Measurements from ENCODE around the gene SSR3.
"Not testable (repeated sequence)": the region's sequence is repeated elsewhere in the genome, so short reads cannot be mapped to it uniquely, and the experiment has no call there.

Gene SSR3

DNA sequence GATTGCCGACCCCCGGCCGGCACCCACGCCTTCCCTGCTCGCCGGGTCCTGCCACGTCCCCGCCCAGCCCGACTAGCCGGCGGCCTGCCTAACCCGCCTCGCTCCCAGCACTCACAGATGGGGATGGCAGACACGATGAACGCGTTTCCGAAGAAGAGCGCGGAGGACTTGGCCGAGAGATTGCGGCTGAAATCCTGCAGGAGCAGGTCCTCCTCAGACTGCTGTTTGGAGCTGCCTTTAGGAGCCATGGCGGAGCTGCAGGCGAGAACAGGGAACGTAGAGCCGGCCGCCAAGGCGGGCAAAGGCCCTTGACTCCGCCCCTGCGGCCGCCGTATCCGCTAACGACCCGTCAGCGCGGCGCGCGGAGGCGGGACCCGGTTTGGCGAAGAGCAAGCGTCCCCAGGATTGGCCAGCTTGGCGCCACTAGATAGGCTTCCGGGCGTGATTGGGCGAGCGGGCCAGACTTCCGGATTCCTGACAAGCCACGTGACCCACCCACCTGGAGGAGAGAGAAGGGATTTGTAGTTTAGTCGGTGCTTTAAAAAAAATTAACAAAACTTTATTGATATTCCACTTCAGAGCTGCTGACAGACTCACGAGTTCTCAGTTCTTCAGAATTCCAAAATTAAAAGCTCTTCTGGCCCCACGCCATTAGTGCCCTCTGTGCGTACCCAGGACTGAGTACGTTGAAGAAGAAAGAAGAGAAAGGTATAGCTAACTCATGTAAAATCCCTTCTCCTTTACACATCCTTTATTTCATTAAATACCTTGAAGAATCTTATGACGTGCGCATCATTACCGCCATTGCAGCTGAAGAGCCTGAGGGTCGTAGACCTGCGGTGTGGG is at the start of gene SSR3:
Gene SSR3 (minus strand): TSS at position 276 of the 846 bp plus-strand sequence. CDS start 28 bp downstream, at position 248.
- peak; percentile 99 for DNase-seq (ENCODE audit: low read depth)

DNA sequence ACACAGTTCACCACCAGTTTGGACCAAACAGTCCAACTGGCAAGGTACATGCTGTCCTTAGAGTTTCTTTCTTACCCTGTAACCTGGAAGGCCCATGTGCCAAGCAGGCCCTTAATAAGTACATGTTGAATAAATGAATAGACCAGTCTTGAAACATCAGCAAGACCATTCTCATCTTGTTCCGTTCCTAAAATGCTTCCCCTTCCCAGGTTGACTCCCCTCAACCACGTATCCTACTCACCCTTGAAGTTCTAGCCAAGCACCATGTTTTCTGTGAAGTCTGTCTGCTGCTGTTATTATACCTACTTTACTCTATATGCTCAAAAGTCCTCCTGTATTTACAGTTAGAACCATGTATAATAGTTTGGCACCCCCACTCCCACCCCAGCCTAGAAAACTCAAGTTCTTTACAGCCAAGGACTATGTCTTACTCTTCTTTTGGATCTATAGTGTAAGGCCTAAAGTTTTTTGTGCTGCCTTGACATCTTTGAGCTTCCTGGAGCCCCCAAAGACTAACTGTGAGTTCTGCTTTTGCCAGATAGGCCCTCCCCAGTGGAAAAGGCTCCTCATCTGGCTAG is 49.2 kb upstream of the SSR3 start:
- DNase-seq (ENCODE audit: low read depth) = no peak

DNA sequence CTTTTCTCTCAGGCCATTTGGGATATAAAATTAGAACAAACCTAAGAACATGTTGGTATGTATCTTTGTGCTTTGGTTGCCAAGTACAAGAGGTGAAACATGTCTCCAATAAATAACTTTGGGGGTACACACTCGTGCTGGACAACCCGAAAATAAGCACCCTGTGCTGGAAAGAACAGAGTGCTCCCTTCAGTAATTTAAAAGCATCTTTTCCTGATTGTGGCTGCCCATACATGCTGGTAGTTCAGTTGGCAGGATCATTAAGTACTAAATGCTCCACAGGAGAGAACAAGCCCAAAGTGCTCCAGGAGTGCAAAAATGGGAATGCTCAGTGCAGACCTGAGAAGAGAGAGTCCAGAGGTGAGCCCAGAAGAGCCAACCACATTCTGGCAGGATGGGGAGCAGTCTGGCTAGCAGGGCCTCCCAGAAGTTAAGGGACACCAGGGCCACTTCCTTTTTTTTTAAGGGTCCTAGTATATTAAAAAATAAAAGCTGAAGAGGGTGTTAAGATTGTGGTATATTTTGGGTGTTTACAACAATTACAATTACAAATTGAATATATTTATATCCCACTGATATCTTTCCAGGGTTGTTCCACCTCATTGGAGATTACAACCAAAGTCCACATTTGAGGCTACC is 48.6 kb upstream of the SSR3 start:
- DNase-seq (ENCODE audit: low read depth) = no peak

DNA sequence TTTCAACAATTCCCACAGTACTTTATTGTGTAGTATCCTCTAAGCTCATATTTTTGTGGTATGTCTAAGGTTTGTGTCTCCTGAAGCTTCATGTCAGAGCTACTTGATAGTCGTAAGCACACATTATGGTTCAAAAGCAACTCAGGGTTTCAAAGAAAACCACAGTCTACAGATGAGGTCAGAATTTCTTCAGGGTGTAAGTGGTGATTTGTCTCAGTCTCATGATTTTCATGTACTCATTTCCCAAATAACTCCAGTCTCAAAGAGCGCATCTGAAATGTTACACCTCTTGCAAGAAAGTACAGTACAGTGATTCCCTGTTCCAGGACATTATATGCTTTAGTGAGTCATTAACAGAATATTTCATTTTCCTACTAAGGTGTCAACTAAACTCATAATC is 47.5 kb upstream of the SSR3 start:
- DNase-seq (ENCODE audit: low read depth) = no peak

DNA sequence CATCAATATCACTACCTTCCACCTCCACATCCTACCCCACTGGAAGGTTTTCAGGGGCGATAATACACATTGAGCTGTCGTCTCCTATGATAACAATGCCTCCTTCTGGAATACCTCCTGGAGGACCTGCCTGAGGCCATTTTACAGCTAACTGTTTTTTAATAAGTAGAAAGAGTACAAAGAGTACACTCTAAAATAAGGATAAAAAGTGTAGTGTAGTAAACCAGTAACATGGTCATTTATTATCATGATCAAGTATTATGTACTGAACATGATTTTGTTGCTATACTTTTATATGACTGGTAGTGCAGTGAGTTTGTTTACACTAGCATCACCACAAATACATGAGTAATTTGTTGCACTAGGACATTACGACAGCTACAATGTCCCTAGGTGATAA is 46.6 kb upstream of the SSR3 start:
- DNase-seq (ENCODE audit: low read depth) = no peak

DNA sequence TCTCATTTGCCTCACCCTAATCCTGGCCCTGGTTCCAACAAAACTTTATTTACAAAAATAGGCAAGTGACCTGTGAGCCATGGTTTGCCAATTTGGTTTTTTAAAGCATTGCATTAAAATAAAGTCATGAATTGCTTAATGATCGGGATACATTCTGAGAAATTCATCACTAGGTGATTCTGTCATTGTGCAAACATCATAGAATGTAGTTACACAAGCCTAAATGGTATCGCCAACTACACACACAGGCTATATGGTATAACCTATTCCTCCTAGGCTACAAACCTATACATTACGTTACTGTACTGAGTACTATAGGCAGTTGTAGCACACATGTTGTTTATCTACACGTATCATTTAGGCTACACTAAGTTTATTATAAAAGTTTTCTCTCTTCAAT is 45.9 kb upstream of the SSR3 start:
- no peak for DNase-seq (ENCODE audit: low read depth)

DNA sequence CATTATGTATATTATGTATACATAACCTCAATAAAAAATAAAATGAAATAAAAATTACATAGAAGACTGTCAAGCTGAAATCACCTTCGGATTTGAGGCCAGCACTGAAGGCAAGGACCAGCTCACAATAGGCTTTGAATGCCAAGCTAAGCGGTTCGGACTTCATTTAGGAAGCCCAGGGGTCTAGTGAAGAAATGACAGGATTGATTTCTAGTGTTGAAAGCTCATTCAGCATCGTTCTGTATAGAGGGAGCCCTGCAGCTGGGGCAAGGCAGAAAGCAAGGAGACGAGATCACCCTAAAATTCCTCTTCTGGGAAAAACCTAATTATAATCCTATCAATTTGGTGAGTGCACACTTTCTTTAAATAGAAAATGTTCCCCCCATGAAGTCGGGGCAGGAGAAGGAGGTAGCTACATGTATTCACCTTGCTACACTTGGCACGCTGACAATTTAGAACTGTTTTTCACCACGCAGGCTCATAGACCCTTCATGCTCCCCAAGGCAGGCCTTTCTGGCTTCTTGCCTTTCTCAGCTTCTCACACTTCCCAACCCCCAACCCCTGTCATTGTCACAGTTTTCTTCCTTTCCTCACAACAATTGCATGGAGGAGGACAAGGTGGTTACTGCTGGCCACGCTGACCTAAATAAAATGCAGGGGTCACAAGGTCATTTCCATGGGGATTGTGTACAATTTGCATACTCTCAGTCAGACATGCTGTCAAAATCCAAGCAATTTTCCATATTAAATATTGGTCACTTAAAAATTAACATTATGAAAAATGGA is 44.4 kb upstream of the SSR3 start:
- no peak for DNase-seq (ENCODE audit: low read depth)

DNA sequence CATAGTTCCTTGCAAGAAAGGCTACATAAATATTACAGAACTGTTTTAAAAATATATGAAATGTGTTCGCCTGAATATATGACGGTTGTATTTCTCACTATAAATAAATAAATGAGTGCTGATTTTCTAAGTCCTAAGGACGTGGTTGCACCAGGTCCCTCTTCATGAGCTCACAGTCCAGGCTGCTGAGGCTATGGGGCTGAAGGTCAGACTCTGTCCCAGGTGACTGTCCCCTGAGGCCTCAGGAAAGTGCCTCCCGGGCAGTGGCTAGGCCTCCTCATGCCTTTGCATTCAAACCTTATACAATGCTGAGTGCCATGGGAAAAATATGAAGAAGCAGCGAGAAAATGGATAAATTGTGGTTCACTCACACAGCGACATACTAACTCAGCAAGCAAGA is 43.5 kb upstream of the SSR3 start:
- DNase-seq (ENCODE audit: low read depth) = no peak

DNA sequence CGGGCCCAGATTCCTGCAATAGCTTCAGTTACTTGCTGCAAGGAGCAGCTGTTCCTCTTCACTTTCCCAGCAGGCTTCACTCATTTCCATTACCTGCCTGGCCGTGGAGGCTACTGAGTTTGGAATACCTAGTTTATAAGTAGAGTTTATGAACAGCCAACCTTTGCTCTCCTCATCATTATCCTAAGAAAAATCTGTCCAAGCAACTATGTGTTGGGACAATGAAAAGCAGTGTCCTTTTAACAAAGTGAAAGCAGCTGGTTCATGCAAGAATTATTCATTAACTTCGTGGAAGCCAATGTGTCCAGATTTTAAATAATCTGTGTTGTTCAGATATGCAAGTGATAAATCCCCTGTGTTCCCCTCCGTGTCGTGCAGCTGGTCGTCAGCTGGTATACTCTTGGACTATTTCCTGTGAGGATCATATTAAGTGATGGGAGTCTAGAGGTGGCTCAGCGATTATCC is 39.3 kb upstream of the SSR3 start:
- no peak for DNase-seq (ENCODE audit: low read depth)

DNA sequence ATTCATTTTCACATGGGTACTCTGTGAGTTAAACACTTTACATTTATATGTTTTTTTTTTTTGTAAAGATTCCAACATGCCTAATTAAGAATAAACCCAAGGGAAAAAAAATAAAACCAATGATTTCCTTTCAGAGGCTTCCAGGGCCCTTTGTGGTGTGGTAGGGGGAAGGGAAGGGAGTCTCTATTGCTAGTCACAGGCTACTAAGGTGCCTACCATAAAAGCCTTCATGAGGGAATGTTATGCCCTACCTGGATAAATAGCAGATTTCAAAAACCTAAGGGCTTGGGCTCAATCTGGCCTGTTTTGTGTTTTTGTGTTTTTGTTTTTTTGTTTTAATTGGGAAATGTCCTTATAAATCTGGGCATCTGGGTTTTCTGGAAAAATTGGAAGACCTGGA is 38.9 kb upstream of the SSR3 start:
- DNase-seq (ENCODE audit: low read depth) = no peak

DNA sequence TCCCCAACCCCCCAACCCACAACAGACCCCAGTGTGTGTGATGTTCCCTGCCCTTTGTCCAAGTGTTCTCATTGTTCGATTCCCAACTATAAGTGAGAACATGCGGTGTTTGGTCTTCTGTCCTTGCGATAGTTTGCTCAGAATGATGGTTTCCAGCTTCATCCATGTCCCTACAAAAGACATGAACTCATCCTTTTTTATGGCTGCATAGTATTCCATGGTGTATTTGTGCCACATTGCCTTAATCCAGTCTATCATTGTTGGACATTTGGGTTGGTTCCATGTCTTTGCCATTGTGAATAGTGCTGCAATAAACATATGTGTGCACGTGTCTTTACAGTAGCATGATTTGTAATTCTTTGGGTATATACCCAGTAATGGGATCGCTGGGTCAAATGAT is 34.9 kb upstream of the SSR3 start:
- DNase-seq (ENCODE audit: low read depth) = not testable (repeated sequence)

DNA sequence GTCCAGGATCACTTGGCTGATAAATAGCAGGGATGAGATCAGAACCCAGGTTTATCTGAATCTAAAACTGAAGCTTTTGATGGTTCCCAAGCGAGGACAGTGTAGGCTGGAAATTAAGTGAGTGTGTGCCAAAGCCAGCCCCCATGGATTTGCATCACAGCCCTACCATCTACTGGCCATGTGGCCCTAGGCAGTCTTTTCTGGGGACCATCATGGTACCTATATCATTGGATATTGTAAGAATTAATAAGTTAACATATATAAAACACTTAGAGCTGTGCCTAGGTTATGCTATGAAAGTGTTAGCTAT is 32.8 kb upstream of the SSR3 start:
- DNase-seq (ENCODE audit: low read depth) = no peak

DNA sequence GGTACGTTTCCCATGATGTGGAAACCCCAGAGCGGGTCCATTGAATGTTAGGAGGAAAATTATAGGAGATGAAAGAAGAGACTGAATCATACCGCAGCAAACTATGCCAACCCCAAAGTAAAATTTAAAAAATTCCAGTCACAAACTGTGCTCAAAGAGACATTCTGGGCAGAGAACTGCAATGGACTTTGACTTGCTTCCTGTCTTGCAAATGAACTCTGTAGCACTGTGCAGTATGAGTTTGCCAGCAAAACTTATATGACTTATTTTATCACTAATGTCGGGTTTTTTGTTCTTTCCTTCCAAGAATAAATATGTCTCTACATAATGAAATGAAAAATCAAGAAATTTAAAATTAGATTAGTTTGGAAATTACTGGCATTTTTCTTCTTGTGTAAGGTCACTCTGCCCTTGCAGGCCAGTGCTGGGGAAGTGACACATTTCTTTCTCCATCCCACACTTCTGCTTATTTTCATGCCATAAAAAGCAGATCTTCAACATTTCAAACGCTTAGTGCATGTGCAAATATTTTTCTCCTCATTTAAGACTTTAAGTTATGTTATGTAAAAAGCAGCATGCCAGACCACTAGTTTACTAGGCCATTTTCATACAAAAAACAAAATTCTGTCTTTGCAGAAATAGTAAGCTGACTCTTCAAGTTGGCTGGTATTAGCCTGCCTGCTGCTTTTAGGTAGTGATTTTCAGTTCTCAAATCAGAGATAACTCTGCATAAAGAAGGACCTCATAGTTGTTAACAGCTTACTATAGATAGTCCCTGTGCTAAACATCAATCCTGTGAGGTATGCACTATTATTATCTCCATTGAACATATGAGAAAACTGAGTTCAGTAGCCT is 32.2 kb upstream of the SSR3 start:
- no peak for DNase-seq (ENCODE audit: low read depth)

DNA sequence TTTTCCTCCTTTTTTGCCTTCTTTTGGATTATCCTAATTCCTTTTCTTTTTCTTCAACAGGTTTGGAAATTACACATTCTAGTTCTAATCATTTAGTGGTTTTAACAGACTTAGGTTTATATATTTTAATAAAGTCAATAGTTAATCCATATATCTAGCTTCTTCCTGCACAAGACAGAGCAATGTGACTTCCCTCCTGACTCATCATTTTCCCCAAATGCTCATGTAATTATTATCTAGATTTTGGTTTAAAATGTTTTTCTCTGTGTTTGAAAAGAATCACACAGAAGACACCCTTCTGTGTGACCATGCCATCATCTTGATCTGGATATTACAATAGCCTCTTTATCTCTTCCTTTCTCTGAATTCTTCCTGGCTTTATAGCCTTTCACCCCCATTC is 28.6 kb upstream of the SSR3 start:
- DNase-seq (ENCODE audit: low read depth) = no peak

DNA sequence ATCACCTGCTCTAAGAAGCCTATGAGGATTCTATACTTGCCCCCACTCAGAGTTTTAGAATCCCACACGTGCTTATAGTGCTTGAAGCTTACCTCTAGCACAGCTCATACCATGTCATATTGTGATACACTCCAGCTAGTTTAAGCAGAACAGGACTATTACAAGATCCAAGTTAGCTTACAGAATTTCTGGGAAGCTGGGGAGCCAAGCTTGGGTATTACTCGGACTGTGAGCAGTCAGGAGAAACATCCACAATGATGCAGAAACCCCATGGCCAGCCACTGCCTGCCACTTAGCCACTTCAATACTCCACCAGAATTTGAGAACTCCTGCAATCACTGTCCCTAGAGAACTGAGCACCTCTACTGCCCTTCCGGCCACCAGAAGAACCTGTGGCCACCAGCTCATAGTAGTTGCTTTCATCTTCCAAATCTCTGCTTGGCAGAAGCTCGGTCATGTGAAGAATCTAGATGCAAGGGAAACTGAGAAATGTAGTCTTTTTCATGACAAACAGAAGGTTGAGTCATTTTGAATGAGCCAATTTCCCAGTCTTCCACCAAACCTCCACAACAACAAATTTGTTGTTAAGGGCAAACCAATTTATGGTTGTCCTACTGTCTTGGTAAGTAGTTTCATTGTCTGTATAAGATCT is 27.7 kb upstream of the SSR3 start:
- no peak for DNase-seq (ENCODE audit: low read depth)

DNA sequence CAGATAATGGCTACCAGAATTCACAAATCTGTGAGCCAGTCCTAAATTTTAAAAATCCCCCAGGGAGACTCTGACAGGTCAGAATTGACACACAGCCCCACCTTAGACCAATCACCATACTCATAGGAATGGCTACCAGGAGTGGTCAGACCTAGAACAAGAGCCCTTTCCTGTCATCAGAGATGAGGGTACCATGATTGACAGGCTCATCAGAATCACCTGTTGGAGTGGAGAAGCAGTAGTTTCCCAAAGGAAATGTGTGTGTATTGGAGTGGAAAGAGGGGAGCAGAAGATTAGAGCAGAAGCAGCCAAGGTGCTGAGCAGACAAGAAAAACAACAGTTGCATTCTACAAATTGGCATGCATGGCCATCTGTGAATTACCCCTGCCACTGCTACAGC is 27.0 kb upstream of the SSR3 start:
- DNase-seq (ENCODE audit: low read depth) = no peak

DNA sequence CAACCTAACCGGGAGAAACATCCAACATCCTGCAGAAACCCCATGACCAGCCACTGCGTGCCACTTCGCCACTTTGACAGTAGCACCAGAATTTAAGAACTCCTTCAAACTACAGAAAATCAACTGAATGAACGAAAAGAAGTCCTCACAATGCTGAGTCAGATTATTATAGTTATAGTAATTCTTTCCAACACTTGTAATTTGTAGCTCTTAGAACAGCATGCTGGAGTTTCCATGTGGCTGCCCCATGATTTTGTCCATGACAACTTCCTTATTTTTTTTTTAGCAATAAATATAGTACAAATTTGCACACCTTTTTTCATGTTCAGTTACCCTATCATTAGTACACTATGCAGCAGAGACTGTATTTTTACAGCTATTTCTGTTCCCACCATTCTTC is 26.1 kb upstream of the SSR3 start:
- no peak for DNase-seq (ENCODE audit: low read depth)

DNA sequence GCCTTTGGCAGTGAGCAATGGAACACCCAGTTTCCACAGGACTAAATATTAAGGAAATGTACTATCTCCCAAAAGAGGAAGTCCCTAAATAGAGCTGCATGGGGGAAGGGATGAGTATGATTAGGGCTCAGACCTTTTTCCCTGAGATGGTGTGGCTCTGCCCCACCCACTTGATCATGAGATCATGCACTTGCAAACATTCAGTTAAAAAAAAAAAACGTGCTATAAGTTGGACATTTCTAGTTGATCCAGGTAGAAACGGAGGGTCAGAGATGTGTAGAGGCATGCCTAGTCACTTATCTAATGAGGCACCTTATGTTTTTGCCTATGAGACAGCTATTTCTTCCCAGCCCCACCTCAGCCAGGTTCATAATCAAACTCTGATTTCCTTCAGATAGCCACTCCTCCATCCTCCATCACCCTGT is 24.5 kb upstream of the SSR3 start:
- no peak for DNase-seq (ENCODE audit: low read depth)

DNA sequence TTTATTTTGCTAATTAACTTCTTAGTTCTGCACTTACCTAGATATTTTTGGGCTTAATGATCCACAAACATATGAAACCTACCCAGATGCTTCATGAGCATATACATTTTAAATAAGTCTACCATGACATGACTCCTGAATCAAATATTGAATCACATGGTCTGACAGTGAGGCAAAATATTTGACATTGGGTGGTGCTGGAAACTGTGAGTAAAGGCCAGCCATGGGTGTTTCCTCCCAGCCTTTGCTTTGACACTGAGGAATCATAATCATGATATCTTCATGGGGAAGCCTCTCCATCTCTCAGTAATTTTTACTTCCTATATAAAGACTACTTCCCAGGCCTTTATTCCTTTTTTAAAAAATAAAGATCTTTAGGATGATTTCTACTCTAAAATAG is 22.8 kb upstream of the SSR3 start:
- no peak for DNase-seq (ENCODE audit: low read depth)

DNA sequence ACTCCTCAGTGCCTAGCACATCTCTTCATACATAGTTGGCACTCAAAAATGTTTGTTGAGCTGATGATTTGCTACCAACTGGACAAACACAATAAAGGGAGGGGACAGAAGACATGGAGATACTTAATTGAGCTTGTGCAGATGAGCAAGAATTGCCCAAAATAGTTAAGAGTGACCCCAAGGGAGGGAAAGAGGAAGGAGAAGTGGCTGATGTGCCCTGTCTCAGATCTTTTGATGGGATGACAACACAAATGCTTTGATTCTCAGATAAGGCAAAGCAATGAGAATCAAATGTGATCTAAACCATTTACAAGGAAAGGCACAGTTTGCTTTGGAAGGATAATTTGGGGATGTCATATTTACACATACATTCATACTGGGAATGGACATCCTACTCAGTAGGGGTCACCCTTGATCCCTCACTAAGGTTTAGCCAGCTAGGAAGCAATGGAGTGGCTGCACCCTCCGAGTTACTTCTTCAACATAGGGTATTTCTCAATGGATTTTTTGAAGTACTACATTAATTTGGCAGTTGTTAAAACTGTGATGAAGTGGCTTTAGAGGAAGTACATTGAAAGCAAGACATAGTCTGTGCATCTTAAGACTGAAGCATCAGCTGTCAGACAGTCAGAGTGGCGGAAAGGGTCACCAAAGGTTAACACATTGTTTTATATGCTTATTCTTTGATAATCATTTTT is 21.9 kb upstream of the SSR3 start:
- no peak for DNase-seq (ENCODE audit: low read depth)

DNA sequence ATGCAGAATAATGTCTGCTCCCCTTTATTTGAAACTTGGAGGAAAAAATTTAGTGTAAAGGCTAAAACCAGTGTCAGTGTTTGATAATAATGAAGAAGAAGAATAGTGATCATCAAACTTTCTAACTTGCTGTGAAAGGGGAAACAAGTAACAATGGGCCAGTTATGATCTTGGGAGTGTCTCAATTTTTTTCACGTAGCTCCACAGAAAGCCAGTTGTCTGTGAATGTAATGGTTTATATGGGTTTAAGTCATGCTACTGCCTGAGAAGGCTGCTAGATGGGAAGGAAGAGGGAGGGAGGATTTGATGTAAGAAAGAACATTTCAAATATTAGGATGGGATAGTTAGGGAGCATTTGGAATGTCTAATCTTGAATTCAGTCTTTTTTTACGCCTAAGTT is 21.1 kb upstream of the SSR3 start:
- DNase-seq (ENCODE audit: low read depth) = no peak

All from stimulated activated CD8-positive, alpha-beta memory T cell treated with anti-CD3 and anti-CD28 coated beads, Interleukin-4, amount 100 ng/mL, for 24 hours (primary cell).